Right atrium auricular region (tissue), 2 donors: ENCODE measurements around the gene RBM4. TPM values are rescaled to one million over a fixed set of nuclear protein-coding genes. Genes with fewer than 3 reads are reported as not detected.
"Not testable (repeated sequence)": the region's sequence is repeated elsewhere in the genome, so short reads cannot be mapped to it uniquely, and the experiment has no call there.

Experiments
- DNase-seq: peaks from one replicate; pipeline ENCODE4 v3.0.0-alpha.2; 2019; ENCODE audit warnings: low spot score
- H3K27ac ChIP-seq, 2 donors: fragments of 200-600 bp; sonication (generic); 1 replicate in 1 of 2; 2 replicates in 1 of 2; pipeline ENCODE4 v1.5.1; 2016 to 2019
- H3K27me3 ChIP-seq, 2 donors: fragments of 200-600 bp; sonication (generic); one replicate each; pipeline versions ENCODE4 v1.5.1 to v1.6.0; 2017 to 2019
- H3K36me3 ChIP-seq: fragments of 200-600 bp; sonication (generic); one replicate; pipeline ENCODE4 v1.5.1; 2016
- H3K4me1 ChIP-seq, 2 donors: fragments of 200-600 bp; sonication (generic); one replicate each; pipeline versions ENCODE4 v1.5.1 to v1.6.0; 2017 to 2019
- H3K4me3 ChIP-seq, 2 donors: fragments of 200-600 bp; sonication (generic); 1 replicate in 1 of 2; 2 replicates in 1 of 2; pipeline ENCODE4 v1.5.1; 2017 to 2019; ENCODE audit warnings: mild to moderate bottlenecking in 1 of 2, moderate library complexity in 1 of 2
- H3K9me3 ChIP-seq, 2 donors: fragments of 200-600 bp; sonication (generic); one replicate each; pipeline ENCODE4 v1.5.1; 2019
- CTCF ChIP-seq, 2 donors: fragments of 200-600 bp; sonication (generic); IDR thresholded peaks; one replicate each; pipeline ENCODE4 v1.5.1; 2019; ENCODE audit warnings: antibody characterized with exemption in 2 of 2
- total RNA-seq, 2 donors: library from RNA; depleted of rRNA; stranded (reverse); fragments of >200 nt; gene quantifications; one replicate each; pipeline ENCODE4 v1.1.0, GENCODE V29; 2016

RBM4 gene
- total RNA-seq, 2 donors from 2014 or later, result 51.4 to 53.8 TPM

- Histone ChIP-seq H3K9me3 (no peaks in the 10 kb centered on the region), H3K27ac (no peak overlapping the region), H3K36me3 (peaks cover 11% of the 10 kb centered on the region)
These were observed 37.8 kb upstream of the RBM4 start for GRCh38 chr11:66600631-66601233.

GRCh38 chr11:66603072-66603471 lies 35.4 kb upstream of the RBM4 start:
- H3K27ac ChIP-seq, result no peak overlapping the region
- DNase-seq, result no peak

More at GRCh38 chr11:66600631-66601233, 37.8 kb upstream of the RBM4 start:
- Histone ChIP-seq H3K4me3 (no peak overlapping the region), H3K4me1 (peaks cover 0 to 24% of the 10 kb centered on the region in 2 donors), H3K27me3 (no peaks in the 10 kb centered on the region)
- DNase-seq, result no peak
- no peak for TF ChIP-seq CTCF (IDR thresholded peaks at IDR 0.05)

GRCh38 chr11:66604155-66604554 lies 34.3 kb upstream of the RBM4 start:
- TF ChIP-seq CTCF (IDR thresholded peaks at IDR 0.05), result no peak
- no peaks in the 10 kb centered on the region for H3K27me3 ChIP-seq
- H3K4me3 ChIP-seq, result no peak overlapping the region
- H3K36me3 ChIP-seq, result peaks cover 13% of the 10 kb centered on the region
- peaks cover 0 to 36% of the 10 kb centered on the region in 2 donors for H3K4me1 ChIP-seq
- H3K27ac ChIP-seq, result no peak overlapping the region
- H3K9me3 ChIP-seq, result no peaks in the 10 kb centered on the region
- DNase-seq, result no peak

More at GRCh38 chr11:66603072-66603471, 35.4 kb upstream of the RBM4 start:
- peaks cover 13% of the 10 kb centered on the region for H3K36me3 ChIP-seq
- TF ChIP-seq CTCF (IDR thresholded peaks at IDR 0.05), result no peak
- peaks cover 0 to 34% of the 10 kb centered on the region in 2 donors for H3K4me1 ChIP-seq
- no peak overlapping the region for H3K4me3 ChIP-seq
- no peaks in the 10 kb centered on the region for H3K9me3 ChIP-seq
- H3K27me3 ChIP-seq, result no peaks in the 10 kb centered on the region

- not testable (repeated sequence) for H3K9me3 ChIP-seq, H3K36me3 ChIP-seq, H3K27me3 ChIP-seq, DNase-seq, H3K4me3 ChIP-seq
- peak overlapping the region; percentile 43 to 71 for H3K27ac ChIP-seq
- peaks cover 0 to 28% of the 10 kb centered on the region in 2 donors for H3K4me1 ChIP-seq
These were observed 31.9 kb upstream of the RBM4 start for GRCh38 chr11:66606608-66607007.

GRCh38 chr11:66607126-66607834 lies 31.2 kb upstream of the RBM4 start:
- H3K4me3 ChIP-seq, result no peak overlapping the region

More at GRCh38 chr11:66607126-66607834, 31.2 kb upstream of the RBM4 start:
- no peak for TF ChIP-seq CTCF (IDR thresholded peaks at IDR 0.05)
- Histone ChIP-seq H3K4me1 (peaks cover 0 to 21% of the 10 kb centered on the region in 2 donors), H3K36me3 (peaks cover 9% of the 10 kb centered on the region), H3K27me3 (no peaks in the 10 kb centered on the region), H3K27ac (peak overlapping the region; percentile 43 to 71), H3K9me3 (no peaks in the 10 kb centered on the region)
- peak; percentile 91 for DNase-seq
